PC-3 (cell line): ENCODE measurements around the gene GP1BA.

Source experiments
- EZH2 ChIP-seq: fragments of 300-600 bp; sonication (generic); IDR thresholded peaks from one replicate; pipeline ENCODE4 v1.6.1; 2017; ENCODE audit warnings: antibody characterized with exemption, mild to moderate bottlenecking, low read length; ENCODE audit not compliant: unreplicated experiment
- EZH2phosphoT487 ChIP-seq: fragments of 300-600 bp; sonication (generic); IDR thresholded peaks from 2 replicates; pipeline ENCODE4 v1.6.1; 2018; ENCODE audit warnings: mild to moderate bottlenecking, antibody characterized with exemption, low read length, borderline replicate concordance
- TF ChIP-seq, protein P1 (sequence below): fragments of 300-600 bp; sonication (generic); conservative IDR thresholded peaks from 2 replicates; pipeline ENCODE4 v1.5.1; 2017; ENCODE audit warnings: antibody characterized with exemption, low read depth, mild to moderate bottlenecking, low read length

DNA sequence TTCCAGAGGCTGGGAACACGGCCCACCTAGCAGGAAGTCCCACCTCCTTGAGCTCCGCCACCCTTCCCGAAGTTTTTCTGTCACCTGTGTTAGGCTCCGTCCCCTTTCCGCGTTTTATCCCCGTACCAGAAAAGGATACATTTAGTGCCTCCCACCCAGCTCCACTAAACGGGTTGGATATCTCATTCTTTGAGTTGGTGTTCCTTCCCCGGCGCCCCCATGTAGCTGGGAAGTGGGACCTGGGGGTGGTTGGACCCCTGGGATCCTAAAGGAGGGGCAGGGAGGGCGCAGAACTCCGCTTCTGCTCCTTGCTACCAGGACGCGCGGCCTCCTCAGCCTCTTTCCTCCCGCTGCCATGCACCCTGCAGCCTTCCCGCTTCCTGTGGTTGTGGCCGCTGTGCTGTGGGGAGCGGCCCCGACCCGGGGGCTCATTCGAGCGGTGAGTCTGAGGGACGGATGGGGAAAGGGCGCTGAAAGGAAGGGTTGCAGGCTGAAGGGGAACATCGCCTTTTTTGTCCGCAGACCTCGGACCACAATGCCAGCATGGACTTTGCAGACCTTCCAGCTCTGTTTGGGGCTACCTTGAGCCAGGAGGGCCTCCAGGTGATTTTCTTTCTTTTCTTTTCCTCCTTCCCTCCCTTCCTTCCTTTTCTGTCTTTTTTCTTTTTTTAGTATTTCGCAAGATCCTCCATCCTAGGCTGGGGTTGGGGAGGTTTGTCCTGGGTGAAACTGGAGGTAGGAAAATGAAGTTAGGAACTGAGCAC, 8.7 kb downstream of the GP1BA start:
- TF ChIP-seq, protein P1, sequence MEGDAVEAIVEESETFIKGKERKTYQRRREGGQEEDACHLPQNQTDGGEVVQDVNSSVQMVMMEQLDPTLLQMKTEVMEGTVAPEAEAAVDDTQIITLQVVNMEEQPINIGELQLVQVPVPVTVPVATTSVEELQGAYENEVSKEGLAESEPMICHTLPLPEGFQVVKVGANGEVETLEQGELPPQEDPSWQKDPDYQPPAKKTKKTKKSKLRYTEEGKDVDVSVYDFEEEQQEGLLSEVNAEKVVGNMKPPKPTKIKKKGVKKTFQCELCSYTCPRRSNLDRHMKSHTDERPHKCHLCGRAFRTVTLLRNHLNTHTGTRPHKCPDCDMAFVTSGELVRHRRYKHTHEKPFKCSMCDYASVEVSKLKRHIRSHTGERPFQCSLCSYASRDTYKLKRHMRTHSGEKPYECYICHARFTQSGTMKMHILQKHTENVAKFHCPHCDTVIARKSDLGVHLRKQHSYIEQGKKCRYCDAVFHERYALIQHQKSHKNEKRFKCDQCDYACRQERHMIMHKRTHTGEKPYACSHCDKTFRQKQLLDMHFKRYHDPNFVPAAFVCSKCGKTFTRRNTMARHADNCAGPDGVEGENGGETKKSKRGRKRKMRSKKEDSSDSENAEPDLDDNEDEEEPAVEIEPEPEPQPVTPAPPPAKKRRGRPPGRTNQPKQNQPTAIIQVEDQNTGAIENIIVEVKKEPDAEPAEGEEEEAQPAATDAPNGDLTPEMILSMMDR = no peak
- no peak for TF ChIP-seq EZH2
- TF ChIP-seq EZH2phosphoT487 = no peak
